SK-N-SH treated with all-trans-retinoic acid at 6 μM for 48 hours (cell line): Measurements from ENCODE around the gene GPR161.

Source experiments
- ARNTL ChIP-seq: fragments of 450-650 bp; formaldehyde crosslinking; IDR thresholded peaks from 2 replicates; pipeline ENCODE4 v1.5.0; 2020; ENCODE audit warnings: low read depth, mild to moderate bottlenecking, moderate library complexity, borderline replicate concordance
- BACH2 ChIP-seq: fragments of 250-450 bp; sonication (Bioruptor Pico); IDR thresholded peaks from 2 replicates; pipeline ENCODE4 v1.9.0; 2021; ENCODE audit warnings: mild to moderate bottlenecking, borderline replicate concordance
- ISL1 ChIP-seq: fragments of 250-450 bp; sonication (Bioruptor Pico); IDR thresholded peaks from 2 replicates; pipeline ENCODE4 v2.1.2; 2022; ENCODE audit warnings: mild to moderate bottlenecking, moderate library complexity
- OSR1 ChIP-seq: fragments of 250-450 bp; sonication (Bioruptor Pico); IDR thresholded peaks from 2 replicates; pipeline ENCODE4 v1.8.0; 2022; ENCODE audit warnings: moderate library complexity, mild to moderate bottlenecking, inconsistent platforms
- PPARA ChIP-seq: fragments of 250-450 bp; sonication (Bioruptor Pico); IDR thresholded peaks from 2 replicates; pipeline ENCODE4 v1.5.0; 2020; ENCODE audit warnings: mild to moderate bottlenecking, borderline replicate concordance
- RARB ChIP-seq: fragments of 250-450 bp; sonication (Bioruptor Pico); IDR thresholded peaks from 2 replicates; pipeline ENCODE4 v1.8.0; 2021; ENCODE audit warnings: mild to moderate bottlenecking, moderate library complexity
- SNAI2 ChIP-seq: fragments of 250-450 bp; sonication (Bioruptor Pico); IDR thresholded peaks from 2 replicates; pipeline ENCODE4 v1.5.0; 2020; ENCODE audit warnings: mild to moderate bottlenecking, moderate library complexity
- TCF4 ChIP-seq: fragments of 250-450 bp; sonication (Bioruptor Pico); IDR thresholded peaks from 2 replicates; pipeline ENCODE4 v1.8.0; 2021; ENCODE audit warnings: mild to moderate bottlenecking, moderate library complexity, borderline replicate concordance
- TOX ChIP-seq: fragments of 250-450 bp; sonication (Bioruptor Pico); IDR thresholded peaks from 2 replicates; pipeline ENCODE4 v1.8.0; 2021; ENCODE audit warnings: mild to moderate bottlenecking, moderate library complexity, borderline replicate concordance
- ZFP3 ChIP-seq: fragments of 250-450 bp; sonication (Bioruptor Pico); IDR thresholded peaks from 2 replicates; pipeline ENCODE4 v1.5.0; 2020; ENCODE audit warnings: mild to moderate bottlenecking, moderate library complexity
- ZNF565 ChIP-seq: fragments of 450-650 bp; formaldehyde crosslinking; conservative IDR thresholded peaks from 2 replicates; pipeline ENCODE4 v1.5.0; 2020; ENCODE audit warnings: low read depth, mild to moderate bottlenecking, moderate library complexity
- ZNF70 ChIP-seq: fragments of 450-650 bp; formaldehyde crosslinking; IDR thresholded peaks from 2 replicates; pipeline ENCODE4 v1.5.0; 2020; ENCODE audit warnings: mild to moderate bottlenecking, moderate library complexity
- TF ChIP-seq, protein P1 (sequence below): fragments of 250-450 bp; sonication (Bioruptor Pico); IDR thresholded peaks from 2 replicates; pipeline ENCODE4 v1.5.1; 2020; ENCODE audit warnings: low read depth, mild to moderate bottlenecking, moderate library complexity
- TF ChIP-seq, protein P2 (sequence below): fragments of 250-450 bp; sonication (Bioruptor Pico); IDR thresholded peaks from 2 replicates; pipeline ENCODE4 v1.5.0; 2020; ENCODE audit warnings: mild to moderate bottlenecking, moderate library complexity

DNA sequence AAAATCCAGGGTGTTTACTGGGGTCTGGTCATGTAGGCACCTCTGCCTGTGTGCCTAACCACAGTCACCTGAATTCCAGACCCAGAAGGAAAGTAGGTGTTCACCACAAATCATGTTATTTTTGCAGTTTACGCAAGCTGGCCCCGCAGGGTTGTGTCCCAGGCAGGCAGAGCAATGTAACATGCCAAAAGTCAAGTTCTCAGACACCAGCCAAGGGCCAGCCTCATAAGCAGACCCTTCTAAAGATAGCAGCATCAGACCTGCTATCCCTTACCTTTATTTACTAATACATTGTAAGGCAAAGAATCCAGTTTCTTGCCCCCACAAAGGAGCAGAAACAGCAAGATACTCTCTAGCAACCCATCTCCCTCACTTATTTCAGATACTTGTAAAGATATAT, 83.0 kb downstream of the GPR161 start:
- TF ChIP-seq ZFP3 (CRISPR knock-in tag): no peak
- TF ChIP-seq RARB (CRISPR knock-in tag): no peak
- no peak for TF ChIP-seq SNAI2 (CRISPR knock-in tag)
- TF ChIP-seq, protein P1, sequence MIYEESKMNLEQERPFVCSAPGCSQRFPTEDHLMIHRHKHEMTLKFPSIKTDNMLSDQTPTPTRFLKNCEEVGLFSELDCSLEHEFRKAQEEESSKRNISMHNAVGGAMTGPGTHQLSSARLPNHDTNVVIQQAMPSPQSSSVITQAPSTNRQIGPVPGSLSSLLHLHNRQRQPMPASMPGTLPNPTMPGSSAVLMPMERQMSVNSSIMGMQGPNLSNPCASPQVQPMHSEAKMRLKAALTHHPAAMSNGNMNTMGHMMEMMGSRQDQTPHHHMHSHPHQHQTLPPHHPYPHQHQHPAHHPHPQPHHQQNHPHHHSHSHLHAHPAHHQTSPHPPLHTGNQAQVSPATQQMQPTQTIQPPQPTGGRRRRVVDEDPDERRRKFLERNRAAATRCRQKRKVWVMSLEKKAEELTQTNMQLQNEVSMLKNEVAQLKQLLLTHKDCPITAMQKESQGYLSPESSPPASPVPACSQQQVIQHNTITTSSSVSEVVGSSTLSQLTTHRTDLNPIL (CRISPR knock-in tag): no peak
- no peak for TF ChIP-seq ISL1 (CRISPR knock-in tag)
- TF ChIP-seq, protein P2, sequence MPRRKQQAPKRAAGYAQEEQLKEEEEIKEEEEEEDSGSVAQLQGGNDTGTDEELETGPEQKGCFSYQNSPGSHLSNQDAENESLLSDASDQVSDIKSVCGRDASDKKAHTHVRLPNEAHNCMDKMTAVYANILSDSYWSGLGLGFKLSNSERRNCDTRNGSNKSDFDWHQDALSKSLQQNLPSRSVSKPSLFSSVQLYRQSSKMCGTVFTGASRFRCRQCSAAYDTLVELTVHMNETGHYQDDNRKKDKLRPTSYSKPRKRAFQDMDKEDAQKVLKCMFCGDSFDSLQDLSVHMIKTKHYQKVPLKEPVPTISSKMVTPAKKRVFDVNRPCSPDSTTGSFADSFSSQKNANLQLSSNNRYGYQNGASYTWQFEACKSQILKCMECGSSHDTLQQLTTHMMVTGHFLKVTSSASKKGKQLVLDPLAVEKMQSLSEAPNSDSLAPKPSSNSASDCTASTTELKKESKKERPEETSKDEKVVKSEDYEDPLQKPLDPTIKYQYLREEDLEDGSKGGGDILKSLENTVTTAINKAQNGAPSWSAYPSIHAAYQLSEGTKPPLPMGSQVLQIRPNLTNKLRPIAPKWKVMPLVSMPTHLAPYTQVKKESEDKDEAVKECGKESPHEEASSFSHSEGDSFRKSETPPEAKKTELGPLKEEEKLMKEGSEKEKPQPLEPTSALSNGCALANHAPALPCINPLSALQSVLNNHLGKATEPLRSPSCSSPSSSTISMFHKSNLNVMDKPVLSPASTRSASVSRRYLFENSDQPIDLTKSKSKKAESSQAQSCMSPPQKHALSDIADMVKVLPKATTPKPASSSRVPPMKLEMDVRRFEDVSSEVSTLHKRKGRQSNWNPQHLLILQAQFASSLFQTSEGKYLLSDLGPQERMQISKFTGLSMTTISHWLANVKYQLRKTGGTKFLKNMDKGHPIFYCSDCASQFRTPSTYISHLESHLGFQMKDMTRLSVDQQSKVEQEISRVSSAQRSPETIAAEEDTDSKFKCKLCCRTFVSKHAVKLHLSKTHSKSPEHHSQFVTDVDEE (CRISPR knock-in tag): no peak
- TF ChIP-seq TOX (CRISPR knock-in tag): no peak
- TF ChIP-seq PPARA: no peak
- no peak for TF ChIP-seq OSR1
- TF ChIP-seq BACH2 (CRISPR knock-in tag): no peak
- no peak for TF ChIP-seq ARNTL (CRISPR knock-in tag)
- no peak for TF ChIP-seq TCF4 (CRISPR knock-in tag)
- no peak for TF ChIP-seq ZNF565 (CRISPR knock-in tag)
- no peak for TF ChIP-seq ZNF70 (CRISPR knock-in tag)
